SK-N-DZ (cell line): ENCODE data around the gene CEBPB.
"Not testable (repeated sequence)": the region's sequence is repeated elsewhere in the genome, so short reads cannot be mapped to it uniquely, and the experiment has no call there.

Experiments used
- DNase-seq: peaks from one replicate; pipeline ENCODE4 v3.0.0-alpha.2; 2015; ENCODE audit warnings: low spot score

CEBPB gene

GRCh38 chr20:50193199-50193835, 2.7 kb downstream of the CEBPB start:
- DNase-seq: no peak

GRCh38 chr20:50193836-50194421, 3.3 kb downstream of the CEBPB start:
- DNase-seq: no peak

GRCh38 chr20:50194422-50194830, 3.8 kb downstream of the CEBPB start:
- no peak for DNase-seq

- no peak for DNase-seq
Observed at GRCh38 chr20:50194831-50195523, 4.3 kb downstream of the CEBPB start.

GRCh38 chr20:50195524-50196120, 5.0 kb downstream of the CEBPB start:
- DNase-seq: no peak

- no peak for DNase-seq
Observed at GRCh38 chr20:50196248-50196647, 5.6 kb downstream of the CEBPB start.

GRCh38 chr20:50196896-50197295, 6.3 kb downstream of the CEBPB start:
- DNase-seq: no peak

- no peak for DNase-seq
Observed at GRCh38 chr20:50197463-50198179, 7.0 kb downstream of the CEBPB start.

GRCh38 chr20:50198180-50198666, 7.6 kb downstream of the CEBPB start:
- DNase-seq: no peak

GRCh38 chr20:50198716-50199115, 8.1 kb downstream of the CEBPB start:
- no peak for DNase-seq

- DNase-seq: no peak
Observed at GRCh38 chr20:50199703-50200102, 9.1 kb downstream of the CEBPB start.

GRCh38 chr20:50200482-50201104, 10.0 kb downstream of the CEBPB start:
- DNase-seq: no peak

- not testable (repeated sequence) for DNase-seq
Observed at GRCh38 chr20:50201710-50202109, 11.1 kb downstream of the CEBPB start.

- no peak for DNase-seq
Observed at GRCh38 chr20:50202677-50203076, 12.0 kb downstream of the CEBPB start.

- no peak for DNase-seq
Observed at GRCh38 chr20:50203951-50204937, 13.6 kb downstream of the CEBPB start.

GRCh38 chr20:50207026-50207425, 16.4 kb downstream of the CEBPB start:
- DNase-seq: no peak

GRCh38 chr20:50208085-50208491, 17.5 kb downstream of the CEBPB start:
- DNase-seq: no peak

GRCh38 chr20:50208815-50209214, 18.2 kb downstream of the CEBPB start:
- DNase-seq: not testable (repeated sequence)

GRCh38 chr20:50210066-50210619, 19.5 kb downstream of the CEBPB start:
- no peak for DNase-seq

- DNase-seq: no peak
Observed at GRCh38 chr20:50211091-50211490, 20.5 kb downstream of the CEBPB start.
